ENCODE measurements around the gene FBLN1. TPM values are rescaled to one million over a fixed set of nuclear protein-coding genes. Genes with fewer than 3 reads are reported as not detected.

FBLN1 gene
- total RNA-seq, 2 donors from 2014 or later = 226 to 305 TPM

- TF ChIP-seq CTCF (conservative IDR thresholded peaks at IDR 0.05) = no peak
- no peaks in the 10 kb centered on the region for H3K27me3 Mint-ChIP-seq (ENCODE audit: insufficient read depth)
- peaks cover 3% of the 10 kb centered on the region for H3K4me1 ChIP-seq (ENCODE audit: control insufficient read depth, insufficient read depth, low read length)
These were observed 30.3 kb upstream of the FBLN1 start for GRCh38 chr22:45472426-45472825.

GRCh38 chr22:45473626-45474237, 29.0 kb upstream of the FBLN1 start:
- WGBS, 2 experiments (ENCODE audit: insufficient coverage in 1 of 2, insufficient read length in 1 of 2) = 87 to 96% methylated on average over 3 to 6 of the region's 6 CpGs
- Histone ChIP-seq H3K27ac (ENCODE audit: low read depth, low read length) (no peak overlapping the region), H3K27me3 (ENCODE audit: control insufficient read depth, insufficient read depth, low read length, poor library complexity, severe bottlenecking) (no peaks in the 10 kb centered on the region), H3K9ac (ENCODE audit: extremely low read depth, low read length, poor library complexity, severe bottlenecking) (no peak overlapping the region), H3K4me1 (ENCODE audit: control insufficient read depth, insufficient read depth, low read length) (peaks cover 3% of the 10 kb centered on the region), H3K36me3 (ENCODE audit: control insufficient read depth, insufficient read depth, low read length) (no peaks in the 10 kb centered on the region), H3K9me3 (ENCODE audit: control insufficient read depth, low read length) (peaks cover 6% of the 10 kb centered on the region), H3K4me3 (ENCODE audit: low read length) (no peak overlapping the region)
- DNase-seq = no peak
- Mint-ChIP-seq H3K4me1 (peaks cover 14% of the 10 kb centered on the region), H3K27me3 (ENCODE audit: insufficient read depth) (no peaks in the 10 kb centered on the region), H3K36me3 (ENCODE audit: low read depth) (no peaks in the 10 kb centered on the region), H3K27ac (peak overlapping the region; percentile 57), H3K4me3 (no peak overlapping the region), H3K9me3 (no peaks in the 10 kb centered on the region)
- TF ChIP-seq CTCF (conservative IDR thresholded peaks at IDR 0.05) = no peak

More at GRCh38 chr22:45472426-45472825, 30.3 kb upstream of the FBLN1 start:
- Histone ChIP-seq H3K9ac (ENCODE audit: extremely low read depth, low read length, poor library complexity, severe bottlenecking) (no peak overlapping the region), H3K4me3 (ENCODE audit: low read length) (no peak overlapping the region), H3K27me3 (ENCODE audit: control insufficient read depth, insufficient read depth, low read length, poor library complexity, severe bottlenecking) (no peaks in the 10 kb centered on the region), H3K27ac (ENCODE audit: low read depth, low read length) (no peak overlapping the region), H3K36me3 (ENCODE audit: control insufficient read depth, insufficient read depth, low read length) (no peaks in the 10 kb centered on the region), H3K9me3 (ENCODE audit: control insufficient read depth, low read length) (peaks cover 12% of the 10 kb centered on the region)
- H3K4me1 Mint-ChIP-seq = peaks cover 14% of the 10 kb centered on the region
- H3K4me3 Mint-ChIP-seq = no peak overlapping the region
- no peak overlapping the region for H3K27ac Mint-ChIP-seq
- H3K9me3 Mint-ChIP-seq = peaks cover 11% of the 10 kb centered on the region
- no peaks in the 10 kb centered on the region for H3K36me3 Mint-ChIP-seq (ENCODE audit: low read depth)
- WGBS, 2 experiments (ENCODE audit: insufficient coverage in 1 of 2, insufficient read length in 1 of 2) = 96 to 100% methylated on average over 2 to 3 of the region's 3 CpGs
- DNase-seq = no peak

GRCh38 chr22:45475063-45475747, 27.5 kb upstream of the FBLN1 start:
- H3K4me1 Mint-ChIP-seq = peaks cover 7% of the 10 kb centered on the region
- H3K27me3 Mint-ChIP-seq (ENCODE audit: insufficient read depth) = no peaks in the 10 kb centered on the region
- peaks cover 3% of the 10 kb centered on the region for H3K4me1 ChIP-seq (ENCODE audit: control insufficient read depth, insufficient read depth, low read length)

More at GRCh38 chr22:45475063-45475747, 27.5 kb upstream of the FBLN1 start:
- TF ChIP-seq CTCF (conservative IDR thresholded peaks at IDR 0.05) = no peak
- Histone ChIP-seq H3K9me3 (ENCODE audit: control insufficient read depth, low read length) (peaks cover 6% of the 10 kb centered on the region), H3K27me3 (ENCODE audit: control insufficient read depth, insufficient read depth, low read length, poor library complexity, severe bottlenecking) (no peaks in the 10 kb centered on the region), H3K36me3 (ENCODE audit: control insufficient read depth, insufficient read depth, low read length) (no peaks in the 10 kb centered on the region), H3K9ac (ENCODE audit: extremely low read depth, low read length, poor library complexity, severe bottlenecking) (no peak overlapping the region), H3K27ac (ENCODE audit: low read depth, low read length) (no peak overlapping the region), H3K4me3 (ENCODE audit: low read length) (no peak overlapping the region)
- H3K4me3 Mint-ChIP-seq = no peak overlapping the region
- DNase-seq = no peak
- no peaks in the 10 kb centered on the region for H3K36me3 Mint-ChIP-seq (ENCODE audit: low read depth)
- 81 to 83% methylated on average over 6 of the region's 8 CpGs for WGBS, 2 experiments (ENCODE audit: insufficient coverage in 1 of 2, insufficient read length in 1 of 2)
- H3K27ac Mint-ChIP-seq = no peak overlapping the region
- no peaks in the 10 kb centered on the region for H3K9me3 Mint-ChIP-seq

Data from endodermal cell (in vitro differentiated cells).